ENCODE results near the gene GREB1L. TPM values are rescaled to one million over a fixed set of nuclear protein-coding genes. Genes with fewer than 3 reads are reported as not detected.

GREB1L gene
- total and polyA plus RNA-seq, 9 of the 15 experiments (the other 6 are each of a cell fraction or from before 2014, with no cell fraction given): 0.03 TPM; not detected in 8

GRCh38 chr18:21344860-21345259 lies 102.8 kb downstream of the GREB1L start:
- WGBS (ENCODE audit: insufficient coverage, low coverage, missing lambda C conversion rate): 0% methylated on average over 1 of the region's 1 CpG
- TF ChIP-seq OTX1 (CRISPR knock-in tag; IDR thresholded peaks at IDR 0.05): no peak
- Histone ChIP-seq H4K20me1 (replicated peaks; ENCODE audit: control insufficient read depth, insufficient read depth, low read length) (no peaks in the 10 kb centered on the region), H3K9ac (ENCODE audit: insufficient read depth in 1 of 2, low read depth in 2 of 2, low read length in 2 of 2) (no peak overlapping the region), H3K9me1 (ENCODE audit: control insufficient read depth, insufficient read depth, low read length) (no peaks in the 10 kb centered on the region), H3K27me3 (ENCODE audit: control insufficient read depth in 2 of 2, insufficient read depth in 2 of 2, low read length in 2 of 2) (peaks cover 3 to 6% of the 10 kb centered on the region in 2 experiments; a peak in 2 of 5 replicates), H3K4me3 (no peak overlapping the region), H3K36me3 (ENCODE audit: control insufficient read depth, insufficient read depth, low read length) (no peaks in the 10 kb centered on the region), H3K9me3 (replicated peaks; ENCODE audit: control insufficient read depth, insufficient read depth, low read depth, low read length) (no peaks in the 10 kb centered on the region), H3K4me2 (ENCODE audit: insufficient read depth, low read length) (no peak overlapping the region), H3K4me1 (replicated peaks in 1 of 2; ENCODE audit: control insufficient read depth in 2 of 2, insufficient read depth in 2 of 2, low read length in 2 of 2) (no peaks in the 10 kb centered on the region), H3K79me2 (ENCODE audit: control insufficient read depth, insufficient read depth, low read length) (no peaks in the 10 kb centered on the region), H2AFZ (ENCODE audit: low read depth, low read length) (no peak overlapping the region), H3K27ac (ENCODE audit: extremely low read depth, low read depth, low read length) (no peak overlapping the region)
- FAIRE-seq: no peak
- CTCF ChIA-PET (ENCODE audit: low intra/inter-chr PET ratio): no interaction called here
- no peak for DNase-seq (ENCODE audit: extremely low read depth in 1 of 4, low spot score in 3 of 4)
- intact Hi-C loops (cut with micrococcal nuclease) (no loop called here), in situ Hi-C loops (cut with MboI) (no loop called here)
- no peak for ATAC-seq
- BruUV-seq (replicated peaks): no TSS peak
- POLR2A ChIA-PET: interaction anchor here (0.5 to 0.7 kb wide), 2 partner anchors 20 to 25 kb away, joined by 3 read pairs; no protein-coding TSS in a partner anchor

- POLR2A ChIA-PET: interaction anchor here (0.6 kb wide), 1 partner anchor 409 kb away, joined by 3 read pairs; no protein-coding TSS in a partner anchor
- TF ChIP-seq NCOR1 (IDR thresholded peaks at IDR 0.05): no peak
- no peak for TF ChIP-seq MED1 (CRISPR knock-in tag; IDR thresholded peaks at IDR 0.05; ENCODE audit: borderline replicate concordance)
- no peak for TF ChIP-seq MITF (IDR thresholded peaks at IDR 0.05)
- TF ChIP-seq TCF7L2 (IDR thresholded peaks at IDR 0.05; ENCODE audit: low read depth, low read length): no peak
- no peak for TF ChIP-seq HMGXB4 (CRISPR knock-in tag; IDR thresholded peaks at IDR 0.05)
- no peak for TF ChIP-seq ZC3H4 (CRISPR knock-in tag; IDR thresholded peaks at IDR 0.05; ENCODE audit: borderline replicate concordance)
- TF ChIP-seq IRF9 (tag; IDR thresholded peaks at IDR 0.05): no peak
Observed at GRCh38 chr18:21345840-21346239, 103.8 kb downstream of the GREB1L start.

More at GRCh38 chr18:21345840-21346239, 103.8 kb downstream of the GREB1L start:
- intact Hi-C loops (cut with micrococcal nuclease): no loop called here
- Histone ChIP-seq H3K4me3 (no peak overlapping the region), H3K27me3 (ENCODE audit: control insufficient read depth in 2 of 2, insufficient read depth in 2 of 2, low read length in 2 of 2) (peaks cover 3 to 5% of the 10 kb centered on the region in 2 experiments; a peak in 2 of 5 replicates), H2AFZ (ENCODE audit: low read depth, low read length) (no peak overlapping the region), H3K27ac (ENCODE audit: extremely low read depth, low read depth, low read length) (no peak overlapping the region), H4K20me1 (replicated peaks; ENCODE audit: control insufficient read depth, insufficient read depth, low read length) (no peaks in the 10 kb centered on the region), H3K9ac (ENCODE audit: insufficient read depth in 1 of 2, low read depth in 2 of 2, low read length in 2 of 2) (no peak overlapping the region), H3K36me3 (ENCODE audit: control insufficient read depth, insufficient read depth, low read length) (no peaks in the 10 kb centered on the region), H3K4me2 (ENCODE audit: insufficient read depth, low read length) (no peak overlapping the region), H3K9me3 (replicated peaks; ENCODE audit: control insufficient read depth, insufficient read depth, low read depth, low read length) (no peaks in the 10 kb centered on the region), H3K4me1 (replicated peaks in 1 of 2; ENCODE audit: control insufficient read depth in 2 of 2, insufficient read depth in 2 of 2, low read length in 2 of 2) (no peaks in the 10 kb centered on the region), H3K9me1 (ENCODE audit: control insufficient read depth, insufficient read depth, low read length) (no peaks in the 10 kb centered on the region), H3K79me2 (ENCODE audit: control insufficient read depth, insufficient read depth, low read length) (no peaks in the 10 kb centered on the region)
- no TSS peak for BruUV-seq (replicated peaks)
- DNase-seq (ENCODE audit: extremely low read depth in 1 of 4, low spot score in 3 of 4) (no peak), ATAC-seq (no peak), FAIRE-seq (no peak)
- 1% methylated on average over 7 of the region's 7 CpGs for WGBS (ENCODE audit: insufficient coverage, low coverage, missing lambda C conversion rate)
- CTCF ChIA-PET (ENCODE audit: low intra/inter-chr PET ratio): no interaction called here
- in situ Hi-C loops (cut with MboI): no loop called here
